Liver (tissue), 9 donors: ENCODE measurements around the gene NFATC2. TPM values are rescaled to one million over a fixed set of nuclear protein-coding genes. Genes with fewer than 3 reads are reported as not detected.

Source experiments
- DNase-seq: peaks from one replicate; pipeline ENCODE4 v3.0.0-alpha.2; 2017; ENCODE audit warnings: low spot score
- H3K27ac ChIP-seq, 2 donors: one replicate each; pipeline ENCODE4 v1.7.0; 2013; ENCODE audit warnings: inconsistent platforms in 2 of 2, low read length in 2 of 2, control low read depth in 1 of 2, low read depth in 1 of 2, mild to moderate bottlenecking in 1 of 2
- H3K27me3 ChIP-seq, 4 donors: one replicate each; pipeline versions ENCODE4 v1.6.1 to v1.7.0; 2013; ENCODE audit warnings: low read length in 3 of 4, inconsistent platforms in 1 of 4, mild to moderate bottlenecking in 1 of 4, moderate library complexity in 1 of 4; ENCODE audit not compliant: control insufficient read depth in 4 of 4, insufficient read depth in 4 of 4
- H3K36me3 ChIP-seq, 4 donors: one replicate each; pipeline versions ENCODE4 v1.6.1 to v1.7.0; 2013; ENCODE audit warnings: low read length in 3 of 4, mild to moderate bottlenecking in 3 of 4, low read depth in 1 of 4, moderate library complexity in 1 of 4; ENCODE audit not compliant: control insufficient read depth in 4 of 4, insufficient read depth in 3 of 4
- H3K4me1 ChIP-seq, 4 donors: one replicate each; pipeline versions ENCODE4 v1.6.1 to v1.7.0; 2013; ENCODE audit warnings: low read length in 3 of 4, mild to moderate bottlenecking in 3 of 4, moderate library complexity in 1 of 4; ENCODE audit not compliant: control insufficient read depth in 4 of 4, insufficient read depth in 4 of 4
- H3K4me3 ChIP-seq, 3 donors: one replicate each; pipeline versions ENCODE4 v1.6.1 to v1.7.0; 2013; ENCODE audit warnings: low read length in 3 of 3, control low read depth in 1 of 3, low read depth in 1 of 3, mild to moderate bottlenecking in 1 of 3
- H3K9ac ChIP-seq, 2 donors: one replicate each; pipeline ENCODE4 v1.7.0; 2013; ENCODE audit warnings: low read length in 2 of 2, mild to moderate bottlenecking in 2 of 2, moderate library complexity in 2 of 2, control low read depth in 1 of 2, low read depth in 1 of 2
- H3K9me3 ChIP-seq, 4 donors: one replicate each; pipeline versions ENCODE4 v1.6.1 to v1.7.0; 2013; ENCODE audit warnings: low read length in 3 of 4; ENCODE audit not compliant: control insufficient read depth in 4 of 4
- ATF3 ChIP-seq: IDR thresholded peaks from 2 replicates; pipeline ENCODE4 v1.6.1; 2016; ENCODE audit warnings: antibody characterized with exemption
- CTCF ChIP-seq: fragments of 150-350 bp; IDR thresholded peaks from 2 replicates; pipeline ENCODE4 v1.5.1; 2017; ENCODE audit warnings: improper control_type of control experiment, low read depth, low read length; ENCODE audit not compliant: missing input control
- EGR1 ChIP-seq, 2 donors: IDR thresholded peaks; 2 replicates each; pipeline ENCODE4 v1.6.1; 2016 to 2018; ENCODE audit warnings: antibody characterized with exemption in 2 of 2, low read depth in 2 of 2
- FOXA1 ChIP-seq: IDR thresholded peaks from 2 replicates; pipeline ENCODE4 v1.6.1; 2016; ENCODE audit warnings: antibody characterized with exemption
- FOXA2 ChIP-seq: IDR thresholded peaks from 2 replicates; pipeline ENCODE4 v1.6.1; 2016; ENCODE audit warnings: antibody characterized with exemption
- GABPA ChIP-seq, 2 donors: IDR thresholded peaks in 1 of 2; conservative IDR thresholded peaks in 1 of 2; 2 replicates each; pipeline ENCODE4 v1.6.1; 2016; ENCODE audit warnings: antibody characterized with exemption in 2 of 2, mild to moderate bottlenecking in 1 of 2, moderate library complexity in 1 of 2
- HNF4A ChIP-seq, 2 donors: conservative IDR thresholded peaks; 2 replicates each; pipeline ENCODE4 v1.6.1; 2016; ENCODE audit warnings: antibody characterized with exemption in 2 of 2, mild to moderate bottlenecking in 2 of 2
- HNF4G ChIP-seq: IDR thresholded peaks from 2 replicates; pipeline ENCODE4 v1.6.1; 2016; ENCODE audit warnings: antibody characterized with exemption
- JUND ChIP-seq, 2 donors: IDR thresholded peaks; 2 replicates each; pipeline ENCODE4 v1.6.1; 2016; ENCODE audit warnings: antibody characterized with exemption in 2 of 2
- MAX ChIP-seq: IDR thresholded peaks from 2 replicates; pipeline ENCODE4 v1.6.1; 2016; ENCODE audit warnings: antibody characterized with exemption
- NR2F2 ChIP-seq: IDR thresholded peaks from 2 replicates; pipeline ENCODE4 v1.6.1; 2016; ENCODE audit warnings: antibody characterized with exemption
- RAD21 ChIP-seq, 2 donors: IDR thresholded peaks; 2 replicates each; pipeline ENCODE4 v1.6.1; 2016; ENCODE audit warnings: antibody characterized with exemption in 2 of 2, mild to moderate bottlenecking in 2 of 2
- REST ChIP-seq: IDR thresholded peaks from 2 replicates; pipeline ENCODE4 v1.6.1; 2016; ENCODE audit warnings: antibody characterized with exemption, mild to moderate bottlenecking
- RXRA ChIP-seq, 2 donors: IDR thresholded peaks; 2 replicates each; pipeline ENCODE4 v1.6.1; 2017 to 2018; ENCODE audit warnings: antibody characterized with exemption in 2 of 2, mild to moderate bottlenecking in 1 of 2
- TAF1 ChIP-seq: conservative IDR thresholded peaks from 2 replicates; pipeline ENCODE4 v1.6.1; 2016; ENCODE audit warnings: antibody characterized with exemption, mild to moderate bottlenecking
- YY1 ChIP-seq: IDR thresholded peaks from 2 replicates; pipeline ENCODE4 v1.6.1; 2016; ENCODE audit warnings: antibody characterized with exemption, mild to moderate bottlenecking
- WGBS: extraction: QIAGEN DNeasy Blood & Tissue Kit; methylation state at CpG from one replicate; pipeline ENCODE4 v1.1.7; 2013; 5-methylcytosine and 5-hydroxymethylcytosine counted together
- polyA plus RNA-seq, 2 donors: library from polyadenylated mRNA; stranded (reverse) in 1 of 2; unstranded in 1 of 2; fragments of 200-250 nt in 1 of 2; fragments of >200 nt in 1 of 2; fragmentation: Nextera tagmentation in 1 of 2; extraction: Ambion mirVana in 1 of 2; gene quantifications; one replicate each; pipeline versions ENCODE4 v1.2.1 to v1.2.3, GENCODE V29; 2013 to 2015
- total RNA-seq, 2 donors: library from RNA; depleted of rRNA; stranded (reverse); fragments of >200 nt; gene quantifications; one replicate each; pipeline ENCODE4 v1.2.3, GENCODE V29; 2014
- TF ChIP-seq, protein P1 (sequence below): IDR thresholded peaks from 2 replicates; pipeline ENCODE4 v1.6.1; 2016; ENCODE audit warnings: antibody characterized with exemption
- donor health status: healthy.
- donor health status: healthy.
- donor health status: healthy.
- donor health status: healthy.
- donor health status: healthy.

Gene NFATC2
- total and polyA plus RNA-seq, 4 donors = 1.2 to 6.7 (median 2.6) TPM

DNA sequence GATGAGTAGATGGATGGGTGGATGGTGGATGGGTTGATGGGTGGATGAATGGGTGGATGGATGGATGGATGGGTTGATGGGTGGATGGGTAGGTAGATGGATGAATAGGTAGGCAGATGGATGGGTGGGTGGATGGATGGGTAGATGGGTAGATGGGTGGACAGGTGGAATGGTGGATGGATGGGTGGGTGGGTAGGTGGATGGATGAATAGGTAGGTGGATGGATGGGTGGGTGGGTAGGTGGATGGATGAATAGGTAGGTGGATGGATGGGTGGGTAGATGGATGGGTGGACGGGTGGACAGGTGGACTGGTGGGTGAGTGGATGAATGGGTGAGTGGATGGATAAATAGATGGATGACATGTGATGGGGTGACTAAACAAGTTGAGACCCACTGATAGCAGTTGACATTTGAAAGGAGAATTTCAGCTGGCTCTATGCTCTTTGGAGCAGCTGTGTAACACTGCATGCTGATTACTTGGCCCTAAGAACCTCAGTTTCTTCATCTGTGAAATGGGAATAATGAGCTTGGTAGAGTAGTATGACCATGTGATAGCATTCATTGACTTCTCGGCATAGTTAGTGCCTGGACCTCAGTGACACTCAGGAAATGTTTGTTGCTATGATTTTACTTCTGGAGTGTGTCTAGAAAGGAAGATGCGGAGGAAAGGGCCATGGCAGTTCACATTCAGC lies 184.3 kb downstream of the NFATC2 start:
- Histone ChIP-seq H3K27ac (no peak overlapping the region), H3K36me3 (no peaks in the 10 kb centered on the region), H3K4me1 (no peaks in the 10 kb centered on the region), H3K9ac (no peak overlapping the region), H3K27me3 (no peaks in the 10 kb centered on the region), H3K4me3 (no peak overlapping the region), H3K9me3 (no peaks in the 10 kb centered on the region)
- DNase-seq = no peak
- WGBS = 83% methylated on average over 3 of the region's 3 CpGs
- TF ChIP-seq CTCF (no peak), ATF3 (no peak), REST (no peak), JUND (IDR thresholded peaks at IDR 0.05) (no peak), MAX (no peak), HNF4G (no peak), YY1 (no peak), FOXA1 (no peak), RXRA (IDR thresholded peaks at IDR 0.05) (no peak), TAF1 (no peak), EGR1 (IDR thresholded peaks at IDR 0.05; ENCODE audit: low read depth in 2 of 2) (no peak), GABPA (IDR thresholded peaks at IDR 0.05 in 1 of 2, conservative IDR thresholded peaks at IDR 0.05 in 1 of 2) (no peak), NR2F2 (no peak), FOXA2 (no peak), HNF4A (conservative IDR thresholded peaks at IDR 0.05) (no peak), RAD21 (IDR thresholded peaks at IDR 0.05) (no peak)
- TF ChIP-seq, protein P1, sequence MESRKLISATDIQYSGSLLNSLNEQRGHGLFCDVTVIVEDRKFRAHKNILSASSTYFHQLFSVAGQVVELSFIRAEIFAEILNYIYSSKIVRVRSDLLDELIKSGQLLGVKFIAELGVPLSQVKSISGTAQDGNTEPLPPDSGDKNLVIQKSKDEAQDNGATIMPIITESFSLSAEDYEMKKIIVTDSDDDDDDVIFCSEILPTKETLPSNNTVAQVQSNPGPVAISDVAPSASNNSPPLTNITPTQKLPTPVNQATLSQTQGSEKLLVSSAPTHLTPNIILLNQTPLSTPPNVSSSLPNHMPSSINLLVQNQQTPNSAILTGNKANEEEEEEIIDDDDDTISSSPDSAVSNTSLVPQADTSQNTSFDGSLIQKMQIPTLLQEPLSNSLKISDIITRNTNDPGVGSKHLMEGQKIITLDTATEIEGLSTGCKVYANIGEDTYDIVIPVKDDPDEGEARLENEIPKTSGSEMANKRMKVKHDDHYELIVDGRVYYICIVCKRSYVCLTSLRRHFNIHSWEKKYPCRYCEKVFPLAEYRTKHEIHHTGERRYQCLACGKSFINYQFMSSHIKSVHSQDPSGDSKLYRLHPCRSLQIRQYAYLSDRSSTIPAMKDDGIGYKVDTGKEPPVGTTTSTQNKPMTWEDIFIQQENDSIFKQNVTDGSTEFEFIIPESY = no peak
